Measurements from ENCODE around the gene OR5P2. TPM values are rescaled to one million over a fixed set of nuclear protein-coding genes. Genes with fewer than 3 reads are reported as not detected.
A peak's percentile ranks its signal among the peaks of the same experiment; 100 is the strongest.

The OR5P2 gene
- total and polyA plus RNA-seq, 2 of the 8 experiments (the other 6 are each of a cell fraction or from before 2014, with no cell fraction given) = 0.08 TPM; not detected in 1

GRCh38 chr11:7840578-7840977 lies 43.8 kb upstream of the OR5P2 start:
- no peaks in the 10 kb centered on the region for H3K79me1 ChIP-seq (ENCODE audit: low read depth, low read length)
- H4K5ac ChIP-seq (ENCODE audit: insufficient read length, low read depth, low read length) = no peak overlapping the region
- H2AFZ ChIP-seq (ENCODE audit: low read length) = peak overlapping the region; percentile 19; the same call in 1 of the 2 replicates
- H3K4ac ChIP-seq (replicated peaks; ENCODE audit: insufficient read length, low read depth, low read length) = no peak overlapping the region
- H2AK5ac ChIP-seq (ENCODE audit: low read depth, low read length) = no peak overlapping the region
- H3K4me2 ChIP-seq (ENCODE audit: insufficient read depth in 1 of 2, low read depth in 2 of 2, low read length in 2 of 2) = no peak overlapping the region
- DNase-seq (ENCODE audit: low read depth in 1 of 2, low spot score in 2 of 2) (no peak), FAIRE-seq (no peak)
- H3K27me3 ChIP-seq (replicated peaks in 1 of 4; ENCODE audit: control insufficient read depth in 3 of 4, extremely low read depth in 1 of 4, insufficient read depth in 3 of 4, low read length in 3 of 4) = no peaks in the 10 kb centered on the region
- H3K14ac ChIP-seq (ENCODE audit: insufficient read length) = no peak overlapping the region
- H4K20me1 ChIP-seq (replicated peaks in 1 of 2; ENCODE audit: control insufficient read depth in 1 of 2, insufficient read depth in 2 of 2, low read length in 2 of 2) = no peaks in the 10 kb centered on the region
- H2BK15ac ChIP-seq (ENCODE audit: low read length) = no peak overlapping the region
- no peaks in the 10 kb centered on the region for H3K23me2 ChIP-seq (ENCODE audit: low read depth, low read length)
- H4K91ac ChIP-seq (replicated peaks; ENCODE audit: insufficient read length, low read length) = no peak overlapping the region
- no peaks in the 10 kb centered on the region for H3K79me2 ChIP-seq (ENCODE audit: control insufficient read depth in 1 of 2, insufficient read depth in 2 of 2, low read length in 2 of 2)
- ChIA-PET CTCF (ENCODE audit: partially characterized antibody) (interaction anchor here (1.9 kb wide), 1 partner anchor 8 kb away, joined by 5 read pairs; no protein-coding TSS in a partner anchor), POLR2A (ENCODE audit: partially characterized antibody) (no interaction called here)
- H3K4me3 ChIP-seq (ENCODE audit: extremely low read depth in 1 of 4, insufficient read depth in 2 of 4, low read depth in 3 of 4, low read length in 4 of 4) = no peak overlapping the region
- no peaks in the 10 kb centered on the region for H3K9me3 ChIP-seq (ENCODE audit: insufficient read depth in 2 of 2, low read depth in 1 of 2, low read length in 1 of 2)
- H3K27ac ChIP-seq (ENCODE audit: low read depth, low read length) = no peak overlapping the region
- H3K4me1 ChIP-seq (replicated peaks in 1 of 4; ENCODE audit: control insufficient read depth in 3 of 4, insufficient read depth in 4 of 4, low read length in 3 of 4) = no peaks in the 10 kb centered on the region
- H3K9ac ChIP-seq (replicated peaks in 1 of 4; ENCODE audit: extremely low read depth in 1 of 4, low read depth in 3 of 4, low read length in 3 of 4) = no peak overlapping the region
- H2BK20ac ChIP-seq (ENCODE audit: low read length) = no peak overlapping the region
- no peak for TF ChIP-seq KDM4A (IDR thresholded peaks at IDR 0.05; ENCODE audit: low read depth, low read length, severe bottlenecking)
- H2BK5ac ChIP-seq (ENCODE audit: low read depth, low read length) = no peak overlapping the region
- WGBS, 2 experiments (ENCODE audit: extremely low coverage in 1 of 2, insufficient coverage in 1 of 2, insufficient read length in 1 of 2, insufficient replicate concordance in 2 of 2, low coverage in 1 of 2, low lambda C conversion rate in 2 of 2, missing lambda C conversion rate in 1 of 2) = 83% methylated on average over 2 of the region's 2 CpGs; no CpG with 5 or more reads in 1 of the 2 experiments
- H4K8ac ChIP-seq (ENCODE audit: extremely low read depth, insufficient read depth, low read length) = no peak overlapping the region
- H3K56ac ChIP-seq (replicated peaks; ENCODE audit: insufficient read length, low read depth, low read length) = no peak overlapping the region
- H3K18ac ChIP-seq (ENCODE audit: extremely low read depth, low read length) = no peak overlapping the region
- H2BK120ac ChIP-seq (replicated peaks; ENCODE audit: low read depth, low read length) = no peak overlapping the region
- H3K23ac ChIP-seq (ENCODE audit: insufficient read length) = no peak overlapping the region
- H3K36me3 ChIP-seq (ENCODE audit: control insufficient read depth in 2 of 4, insufficient read depth in 4 of 4, low read length in 3 of 4) = no peaks in the 10 kb centered on the region
- no peak overlapping the region for H2BK12ac ChIP-seq (ENCODE audit: low read depth, low read length)
